ENCODE measurements around the gene NFYC.

The NFYC gene

DNA sequence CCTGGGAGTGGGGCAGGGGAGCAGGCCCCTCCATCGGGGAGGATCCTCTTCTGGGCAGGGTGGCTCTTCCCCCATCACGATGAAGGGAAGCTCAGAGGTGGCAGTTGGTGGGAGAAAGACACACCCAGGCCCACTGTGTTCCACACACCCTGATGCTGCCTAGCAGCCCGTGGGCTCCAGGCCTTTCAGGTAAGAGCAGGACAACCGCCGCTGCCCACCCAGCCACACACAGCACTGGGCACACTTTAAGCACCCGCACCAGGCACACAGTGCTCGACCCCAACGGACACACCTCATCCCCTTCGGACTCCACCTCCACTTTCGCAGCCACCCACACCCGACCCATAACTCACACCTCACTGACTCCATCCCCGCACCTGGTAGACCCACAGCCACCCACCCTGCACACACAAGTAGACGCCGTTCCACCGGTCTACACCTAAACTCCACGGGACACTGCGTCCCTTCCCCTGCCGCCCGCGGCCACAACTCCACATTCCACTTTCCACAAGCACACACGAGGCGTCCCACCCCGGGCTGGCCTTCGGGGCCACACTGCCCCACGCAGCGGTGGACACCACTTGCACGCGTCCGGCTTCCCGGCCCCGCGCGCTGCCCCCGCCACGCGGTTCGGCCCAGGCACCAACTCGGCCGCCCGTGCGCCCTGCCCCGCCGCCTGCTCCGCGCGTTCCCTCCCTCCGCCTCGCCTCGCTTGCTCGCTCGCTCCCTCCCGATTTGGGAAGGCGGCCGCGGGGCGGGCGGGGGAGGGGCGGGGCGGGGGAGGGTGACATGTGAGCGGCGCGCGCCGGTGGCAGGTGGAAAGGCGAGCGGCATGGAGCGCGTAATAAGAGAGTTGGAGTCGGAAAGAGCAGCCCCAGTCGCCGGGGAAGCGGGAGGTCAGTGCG lies 91.7 kb downstream of the NFYC start, which contains the start of gene KCNQ4:
TSS of gene KCNQ4 (plus strand) at position 787 of the 905 bp plus-strand sequence. CDS start 307 bp downstream, outside the sequence.
- DNase-seq: no peak

DNA sequence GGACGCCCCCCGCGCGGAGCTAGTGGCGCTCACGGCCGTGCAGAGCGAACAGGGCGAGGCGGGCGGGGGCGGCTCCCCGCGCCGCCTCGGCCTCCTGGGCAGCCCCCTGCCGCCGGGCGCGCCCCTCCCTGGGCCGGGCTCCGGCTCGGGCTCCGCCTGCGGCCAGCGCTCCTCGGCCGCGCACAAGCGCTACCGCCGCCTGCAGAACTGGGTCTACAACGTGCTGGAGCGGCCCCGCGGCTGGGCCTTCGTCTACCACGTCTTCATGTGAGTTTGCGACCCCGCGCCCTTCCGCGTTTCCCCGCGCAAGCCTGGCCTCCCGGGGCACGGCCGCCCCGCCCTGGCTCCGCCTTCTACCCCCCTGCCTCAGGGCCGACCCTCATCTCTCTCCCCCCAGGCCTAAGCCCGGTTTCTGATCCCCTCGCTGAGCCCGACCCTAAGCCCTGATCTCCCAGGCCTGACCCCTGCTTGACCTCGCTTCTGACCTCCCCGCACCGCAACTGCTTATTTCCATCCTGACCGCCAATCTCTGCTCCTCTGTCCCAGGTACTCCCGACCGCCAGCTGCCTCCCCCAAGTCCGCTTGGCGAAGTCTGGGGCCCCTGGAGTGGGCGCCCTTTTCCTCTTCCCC lies 92.8 kb downstream of the NFYC start:
- no peak for DNase-seq

DNA sequence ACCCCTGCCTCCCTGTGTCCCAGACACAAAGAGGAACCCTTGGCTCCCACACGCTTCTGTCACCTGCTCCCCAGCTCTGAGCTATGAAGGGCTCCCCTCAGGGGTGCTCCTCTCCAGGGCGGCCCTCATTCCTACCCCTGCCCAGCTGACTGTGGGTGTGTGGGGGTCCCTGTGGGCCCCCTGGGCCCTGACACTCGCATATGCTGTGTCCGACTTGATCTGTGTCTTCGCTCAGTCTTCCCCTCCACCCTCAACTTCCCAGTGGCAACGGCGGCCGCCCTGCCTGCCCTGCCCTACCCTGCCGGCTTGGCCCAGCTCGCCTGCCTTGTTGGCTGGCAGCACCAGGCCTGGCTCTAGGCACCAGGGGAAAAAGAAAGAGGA lies 93.3 kb downstream of the NFYC start:
- DNase-seq: no peak

DNA sequence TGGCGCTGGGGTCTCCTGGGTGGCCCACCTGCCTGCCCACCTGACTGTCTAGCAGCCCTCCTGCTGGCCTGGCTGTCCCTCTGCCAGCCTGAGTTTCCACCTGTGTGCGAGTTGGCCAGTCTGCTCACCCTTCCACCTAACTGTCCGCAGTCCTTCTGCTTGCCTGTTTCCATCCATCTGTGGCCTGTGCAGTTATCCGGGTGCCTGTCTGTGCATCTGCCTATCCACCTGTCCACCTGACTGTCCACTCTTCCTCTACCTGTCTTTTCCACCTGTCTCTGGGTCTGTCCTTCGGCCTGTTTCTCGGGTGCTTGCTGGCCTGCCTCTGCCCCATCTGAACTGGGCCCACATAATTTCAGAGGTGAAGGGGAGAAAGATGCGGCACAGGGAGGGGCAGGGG lies 93.9 kb downstream of the NFYC start:
- no peak for DNase-seq

DNA sequence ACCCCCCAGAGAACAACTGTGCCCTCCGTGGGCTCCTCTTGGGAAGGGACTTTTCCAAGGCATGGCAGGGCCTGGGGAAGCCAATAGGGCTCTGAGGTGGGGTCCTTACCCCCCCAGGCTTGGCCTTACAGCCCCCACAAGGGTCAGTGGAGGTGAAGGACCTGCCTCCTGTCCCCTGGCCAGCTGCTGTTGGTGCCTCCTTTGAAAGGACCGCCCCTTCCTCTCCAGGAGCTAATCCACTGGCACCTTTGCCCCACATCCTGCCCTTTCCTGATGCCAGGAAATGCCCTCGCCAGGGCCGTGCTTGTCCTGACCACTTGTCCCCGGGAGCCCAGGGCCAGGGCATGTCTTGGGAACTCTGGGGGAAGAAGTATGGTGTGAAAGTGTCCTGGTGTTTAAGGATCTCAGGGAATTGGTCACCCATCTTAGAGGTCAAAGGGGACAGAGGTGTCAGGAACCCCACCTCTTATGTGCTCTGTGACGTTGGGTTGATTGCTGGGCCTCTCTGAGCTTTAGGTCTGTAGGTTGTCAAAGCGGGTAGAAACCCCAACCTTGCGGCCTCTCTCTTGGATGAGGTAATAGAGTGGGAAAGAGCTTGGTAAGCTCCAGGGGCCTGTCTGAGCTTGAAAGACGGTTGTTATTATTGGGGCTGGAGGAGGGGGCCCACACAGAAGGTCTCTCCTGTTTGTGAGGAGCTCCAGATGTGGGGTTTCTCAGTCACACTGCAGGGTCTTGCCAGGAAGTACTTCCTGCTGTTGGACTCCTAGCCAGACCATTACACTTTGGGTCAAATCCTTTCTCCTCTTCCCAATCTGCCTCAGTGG lies 94.9 kb downstream of the NFYC start:
- DNase-seq: no peak

DNA sequence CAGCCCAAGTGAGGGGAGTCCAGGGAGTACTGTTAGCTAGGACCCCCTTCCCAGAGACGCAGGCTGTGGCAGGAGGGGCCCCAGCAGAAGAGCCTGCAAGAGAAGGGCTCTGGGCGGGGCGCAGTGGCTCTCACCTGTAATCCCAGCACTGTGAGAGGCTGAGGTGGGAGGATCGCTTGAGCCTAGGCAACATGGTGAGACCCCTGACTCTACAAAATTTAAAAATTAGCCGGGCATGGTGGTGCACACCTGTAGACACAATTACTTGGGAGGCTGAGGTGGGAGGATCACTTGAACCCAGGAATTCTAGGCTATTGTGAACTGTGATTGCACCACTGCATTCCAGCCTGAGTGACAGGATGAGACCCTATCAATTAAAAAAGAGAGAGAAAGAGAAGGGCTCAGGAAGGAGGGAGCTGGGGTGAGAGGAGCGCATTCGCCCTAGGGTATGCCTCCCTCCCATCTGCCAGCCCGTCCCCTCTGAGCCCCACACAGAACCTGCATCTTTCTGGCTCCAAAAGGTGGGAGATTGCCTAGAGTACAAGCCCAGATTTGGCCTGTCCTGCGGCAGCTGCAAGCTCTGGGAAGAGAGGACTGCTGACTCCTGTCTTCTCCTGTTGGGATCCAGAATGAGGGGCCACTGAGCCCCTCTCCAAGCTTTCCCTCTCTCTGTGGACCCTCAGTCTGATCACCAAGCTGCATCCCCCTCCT lies 95.6 kb downstream of the NFYC start:
- DNase-seq: no peak

DNA sequence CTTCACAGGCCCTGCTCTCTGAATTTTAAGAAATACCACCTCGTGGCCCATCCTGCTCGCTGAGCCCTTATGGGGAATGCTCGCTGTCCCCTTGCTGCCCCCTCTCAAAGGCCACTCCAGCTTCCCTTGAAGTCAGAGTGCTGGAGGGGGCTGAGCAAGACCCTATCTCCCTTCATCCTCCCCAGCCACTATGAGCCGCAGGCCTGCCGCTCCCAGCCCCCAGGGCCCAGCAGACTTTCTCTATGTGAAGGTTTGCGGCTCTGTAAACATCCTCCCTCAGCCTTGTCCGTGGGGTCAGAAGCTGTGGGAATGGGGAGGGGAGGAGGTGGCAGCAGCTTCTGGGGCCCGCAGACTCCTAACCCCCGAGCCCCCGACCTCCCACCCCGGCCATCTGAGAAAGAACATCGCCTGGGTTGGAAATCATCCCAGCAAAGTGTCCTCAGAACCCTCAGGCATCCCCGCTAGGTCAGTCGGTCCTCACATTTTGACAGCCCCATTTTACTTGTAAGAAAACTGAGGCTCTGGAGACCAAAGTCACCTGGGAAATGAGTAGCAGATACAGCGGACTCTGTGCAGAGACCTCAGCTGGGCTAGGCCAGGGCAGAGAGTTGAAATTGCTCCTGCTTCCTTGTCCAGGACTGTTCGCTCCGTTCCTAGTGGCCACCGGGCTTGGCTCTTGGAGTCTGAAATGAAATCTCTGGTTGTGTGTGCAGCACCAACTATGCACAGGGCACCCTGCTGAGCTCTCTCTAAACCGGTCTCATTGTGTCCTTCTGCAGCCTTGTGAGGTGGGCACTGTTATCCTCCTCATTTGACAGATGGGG lies 96.4 kb downstream of the NFYC start:
- DNase-seq: no peak

DNA sequence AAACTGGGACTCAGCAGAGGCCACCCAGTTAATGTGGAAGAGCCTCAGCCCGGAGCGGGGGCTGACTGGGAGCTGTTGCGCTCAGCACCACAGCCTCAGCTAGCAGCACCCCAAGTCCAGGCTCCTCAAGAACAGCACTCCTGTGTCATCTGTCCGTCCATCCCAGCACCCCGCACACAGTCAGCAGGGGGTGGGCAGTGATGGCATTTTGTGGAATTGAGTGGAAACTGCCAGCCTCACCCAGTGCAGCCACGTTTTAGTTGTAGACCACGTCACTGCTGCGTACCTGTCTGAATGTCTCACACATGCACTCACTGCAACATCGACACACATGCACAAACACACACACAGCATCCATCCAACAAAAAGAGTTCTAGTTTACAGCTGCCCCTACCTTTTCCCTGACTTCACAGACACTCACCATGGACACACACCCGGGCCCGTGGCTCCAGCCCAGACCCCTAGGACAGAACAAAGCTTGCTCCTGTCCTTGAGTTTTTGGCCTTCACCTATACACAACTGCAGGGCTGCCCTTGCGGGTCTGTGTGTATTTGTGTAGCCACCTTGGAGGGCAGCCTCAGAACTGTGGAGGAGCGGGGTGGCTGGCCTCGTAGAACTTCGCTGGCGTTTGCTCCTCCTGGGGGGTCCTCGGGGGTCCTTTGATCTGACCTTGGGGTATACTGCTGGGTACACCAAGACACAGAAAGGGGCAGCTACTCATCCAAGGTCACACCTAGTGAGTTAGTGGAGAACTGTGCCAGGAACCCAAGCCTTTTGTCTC lies 97.2 kb downstream of the NFYC start:
- no peak for DNase-seq

DNA sequence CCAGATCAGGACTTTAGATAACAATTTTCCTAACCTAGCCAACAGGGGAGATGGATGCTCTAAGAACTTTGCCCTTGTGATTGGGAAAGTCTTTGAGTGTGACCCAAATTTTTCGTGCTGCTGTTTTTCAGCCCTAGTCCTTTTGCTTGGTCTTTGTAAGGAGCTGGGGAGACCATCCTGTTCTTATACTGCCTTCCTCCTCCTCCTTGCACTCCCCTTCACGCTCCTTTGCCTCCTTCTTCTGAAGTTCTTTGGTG lies 97.8 kb downstream of the NFYC start:
- DNase-seq: no peak

DNA sequence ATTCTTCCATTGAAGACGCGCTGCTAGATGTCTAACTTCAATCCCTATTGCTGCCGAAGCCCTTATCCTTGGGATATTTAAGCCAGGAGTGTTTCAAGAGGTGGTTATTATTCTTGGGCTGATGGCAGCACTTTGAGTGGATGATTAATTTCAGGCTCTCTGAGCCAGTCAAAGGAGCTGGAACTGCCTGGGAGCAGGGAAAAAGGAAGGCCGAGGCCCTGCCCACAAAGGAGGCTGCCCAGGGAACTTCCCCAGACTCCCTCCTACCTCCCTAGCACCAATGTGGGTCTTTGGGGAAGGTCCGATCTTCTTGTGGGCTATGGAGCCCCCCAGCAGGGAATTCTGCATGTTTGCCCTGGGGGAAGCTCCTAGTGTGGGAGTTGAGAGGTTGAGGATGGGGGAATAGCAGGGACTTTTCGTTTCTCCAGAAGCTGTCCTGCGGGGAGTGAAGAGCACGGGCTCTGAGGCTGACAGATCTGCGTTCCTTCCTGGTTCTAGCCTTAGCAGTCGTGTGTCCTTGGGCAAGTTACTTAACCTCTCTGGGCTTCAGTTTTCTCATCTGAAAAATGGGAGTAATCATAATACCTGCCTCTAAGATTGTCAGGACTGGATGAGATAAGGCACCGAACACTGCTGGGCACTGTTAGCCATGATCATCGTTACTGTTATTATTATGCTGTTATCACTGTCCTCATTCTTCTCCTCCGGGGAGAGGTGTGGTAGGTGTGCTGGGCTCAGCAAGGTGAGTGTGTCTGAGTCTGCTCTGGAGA lies 98.3 kb downstream of the NFYC start:
- DNase-seq: no peak

DNA sequence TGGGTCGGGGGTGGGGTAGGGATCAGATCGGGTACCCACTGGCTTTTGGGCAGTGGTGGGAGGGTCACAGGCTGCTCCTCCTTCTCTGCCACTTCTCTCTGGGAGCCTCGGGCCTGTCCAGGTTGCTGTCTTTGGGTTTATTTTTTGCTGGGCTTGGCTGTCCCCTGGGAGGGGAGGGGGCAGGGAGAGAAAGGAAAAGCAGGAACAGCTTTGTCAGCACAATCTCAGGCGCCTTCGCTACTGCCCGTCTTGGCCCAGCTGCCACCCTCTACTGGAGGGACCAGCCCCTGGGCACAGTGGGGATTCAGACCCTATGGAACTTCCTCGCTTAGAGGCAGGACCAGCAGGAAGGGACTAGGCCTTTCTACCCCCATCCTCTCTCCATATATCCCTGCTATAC lies 100.5 kb downstream of the NFYC start:
- DNase-seq: no peak

DNA sequence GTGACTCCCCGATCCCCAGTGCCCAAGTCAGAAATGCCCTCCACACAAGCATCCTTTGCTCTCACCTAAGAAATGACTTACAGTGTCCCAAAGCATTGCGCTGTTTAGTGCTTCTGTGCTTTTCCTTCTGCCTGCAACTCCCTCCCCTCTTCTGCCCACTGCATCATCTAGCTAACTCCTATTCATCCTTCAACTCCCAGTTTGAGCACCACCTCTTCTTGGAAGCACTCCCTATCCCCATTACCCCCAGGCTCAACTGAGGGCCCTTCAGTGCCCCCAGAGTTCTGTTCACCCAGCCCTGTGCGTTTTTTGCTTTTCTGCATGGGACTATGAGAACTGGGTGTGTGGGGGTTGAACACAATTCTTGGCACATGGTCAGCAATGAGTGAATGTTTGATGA lies 102.1 kb downstream of the NFYC start:
- no peak for DNase-seq

DNA sequence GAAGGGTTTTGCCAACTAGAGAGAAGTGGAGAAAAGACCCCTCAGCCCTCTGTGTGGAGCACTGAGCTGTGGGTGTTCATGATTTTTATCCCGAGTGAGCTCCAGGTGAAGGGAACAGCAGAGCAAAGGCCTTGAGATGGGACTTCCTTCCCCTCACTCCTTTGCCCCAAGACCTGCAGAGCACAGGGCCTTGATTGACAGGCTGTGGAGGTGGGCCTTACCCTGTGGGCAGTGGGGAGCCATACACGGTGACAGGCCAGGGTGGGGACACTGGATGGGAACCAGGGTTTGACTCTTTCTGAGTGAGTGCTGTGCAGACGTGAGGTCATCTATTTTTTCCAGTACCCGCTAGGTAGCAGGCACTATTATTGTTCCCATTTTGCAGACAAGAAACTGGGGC lies 102.5 kb downstream of the NFYC start:
- DNase-seq: no peak

DNA sequence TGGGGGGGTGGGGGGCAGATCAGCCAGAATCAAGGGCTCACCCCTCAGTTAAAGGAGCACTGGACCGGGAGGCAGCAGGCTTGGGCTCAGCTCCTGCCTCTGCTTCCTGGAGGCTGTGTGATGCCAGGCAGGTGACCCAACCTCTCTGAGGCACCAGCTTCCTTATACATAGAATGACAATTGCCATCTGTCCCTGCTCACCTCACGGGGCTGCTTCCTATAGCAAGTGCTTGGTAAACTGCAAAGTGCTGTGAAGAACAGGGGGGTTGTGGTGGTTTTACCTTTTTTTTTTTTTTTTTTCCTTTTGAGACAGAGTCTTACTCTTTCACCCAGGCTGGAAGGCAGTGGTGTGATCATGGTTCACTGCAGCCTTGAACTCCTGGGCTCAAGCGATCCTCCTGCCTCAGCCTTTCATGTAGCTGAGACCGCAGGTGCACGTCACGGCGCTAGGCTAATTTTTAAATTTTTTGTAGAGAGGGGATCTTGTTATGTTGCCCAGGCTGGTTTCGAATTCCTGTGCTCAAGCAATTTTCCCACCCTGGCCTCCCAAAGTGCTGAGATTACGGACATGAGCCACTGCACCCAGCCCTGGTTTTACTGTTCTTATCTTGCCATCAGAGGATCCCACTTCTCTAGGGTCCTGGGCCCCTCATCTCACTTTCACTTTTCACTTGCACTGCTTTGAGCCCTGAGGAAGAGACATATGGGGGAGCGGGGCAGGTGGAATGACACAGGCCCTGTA lies 103.6 kb downstream of the NFYC start:
- no peak for DNase-seq

DNA sequence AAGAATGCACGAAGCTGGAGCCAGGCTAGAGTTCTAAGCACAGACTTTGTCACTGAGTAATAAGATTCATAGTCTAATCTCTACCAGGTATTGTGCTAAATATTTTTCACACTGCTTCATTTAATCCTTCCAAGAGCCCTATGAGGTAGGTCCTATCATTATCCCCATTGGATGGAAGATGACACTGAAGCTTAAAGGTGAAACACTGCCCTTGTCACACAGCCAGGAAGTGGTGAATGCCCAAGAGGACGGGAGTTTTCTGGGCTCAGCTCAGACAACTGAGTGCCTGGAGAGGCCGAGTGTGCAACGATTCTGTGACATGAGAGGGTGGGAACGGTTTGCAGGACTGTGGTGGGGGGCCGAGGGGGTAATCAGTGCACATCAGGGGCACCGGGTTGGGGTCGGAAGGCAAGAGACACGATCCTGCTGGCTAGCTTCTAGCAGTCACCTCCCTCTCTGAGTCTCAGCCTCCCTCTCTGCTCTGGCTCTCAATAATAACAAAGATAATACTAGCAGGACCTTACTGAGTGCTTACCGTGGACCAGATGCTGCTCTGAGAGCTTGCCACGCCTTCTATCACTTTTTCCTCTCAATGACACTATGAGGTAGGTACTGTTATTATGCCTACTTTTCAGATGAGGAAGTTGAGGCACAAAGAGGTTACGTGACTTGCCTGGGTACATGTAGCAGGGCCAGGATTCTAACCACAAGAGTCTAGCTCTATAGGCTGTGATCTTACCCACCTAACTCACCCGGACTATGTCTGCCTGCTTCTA lies 104.5 kb downstream of the NFYC start:
- DNase-seq: no peak

DNA sequence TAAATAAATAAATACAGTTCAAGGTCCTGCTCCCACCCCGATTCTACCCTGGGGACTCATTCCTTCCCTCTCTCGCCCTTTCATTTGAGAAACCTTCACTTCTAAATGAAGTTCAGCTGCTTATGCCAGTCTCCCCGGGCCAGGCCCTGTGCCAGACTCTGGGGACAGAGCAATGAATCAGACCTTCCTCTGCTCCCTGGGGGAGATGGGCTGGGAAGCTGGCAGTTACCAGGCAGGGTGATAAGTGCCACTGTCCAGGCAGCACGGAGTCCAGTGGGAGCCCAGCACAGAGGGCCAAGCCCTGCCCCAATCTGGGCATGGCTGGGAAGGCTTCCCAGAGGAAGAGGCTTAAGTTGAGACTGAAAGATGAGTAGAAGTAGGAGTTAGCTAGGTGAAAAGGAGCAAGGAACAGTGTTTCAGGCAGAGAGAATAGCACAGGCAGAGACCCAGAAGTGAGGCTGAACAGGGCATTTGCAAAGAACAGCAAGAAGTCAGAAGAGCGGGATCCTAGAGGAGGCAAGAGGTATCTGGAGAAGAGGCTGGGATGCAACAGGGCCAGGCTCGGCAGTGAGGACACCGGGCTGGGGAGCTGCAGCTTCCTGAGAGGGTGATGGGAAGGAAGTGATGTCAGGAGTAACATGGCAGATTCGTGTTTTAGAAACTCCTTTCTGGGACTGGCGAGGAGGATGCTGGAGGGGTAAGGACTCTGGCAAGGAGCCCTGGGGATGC lies 105.6 kb downstream of the NFYC start:
- no peak for DNase-seq

DNA sequence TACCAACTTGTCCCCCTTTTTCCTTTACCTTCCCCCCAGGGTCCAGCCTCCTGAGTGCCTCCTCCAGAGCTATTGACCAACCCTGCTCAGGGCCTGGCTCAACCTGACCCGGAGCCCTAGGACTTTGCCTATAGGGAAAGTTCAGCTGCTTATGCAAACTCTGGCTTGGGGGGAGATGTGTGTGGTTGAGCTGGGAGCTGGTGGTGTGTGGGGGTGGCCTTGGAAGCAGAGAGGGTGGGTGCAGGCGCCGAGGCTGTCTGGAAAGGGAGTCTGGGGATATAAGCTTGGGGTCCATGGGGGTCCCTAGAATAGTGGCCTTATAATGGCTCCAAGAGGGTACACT lies 106.1 kb downstream of the NFYC start:
- DNase-seq: no peak
